ENCODE results near the gene ALKBH5. TPM values are rescaled to one million over a fixed set of nuclear protein-coding genes. Genes with fewer than 3 reads are reported as not detected.

ALKBH5 gene
- total and polyA plus RNA-seq, 2 of the 8 experiments (the other 6 are each of a cell fraction or from before 2014, with no cell fraction given) = 63.7 to 86.4 TPM

DNA sequence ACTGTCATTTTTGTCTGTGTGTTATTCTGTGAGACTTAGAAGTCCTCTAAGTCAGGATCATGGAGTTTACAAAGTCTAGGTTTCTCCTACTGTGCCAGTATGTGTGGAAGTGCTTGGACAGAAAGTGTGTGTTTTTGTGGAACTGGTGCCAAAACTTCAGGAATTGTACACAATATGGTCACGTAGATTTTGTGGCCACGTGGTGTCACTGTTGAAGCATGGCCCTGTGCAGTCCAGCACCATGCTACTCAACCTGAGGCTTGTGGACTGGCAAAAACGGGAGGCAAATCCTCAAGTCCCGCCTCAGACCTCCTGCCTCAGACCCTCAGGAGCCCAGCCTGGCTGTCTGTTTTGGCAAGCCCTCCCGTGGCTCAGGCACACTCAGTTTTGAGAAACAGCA lies 16.7 kb upstream of the ALKBH5 start:
- H3K27ac ChIP-seq (ENCODE audit: low read depth, low read length) = no peak overlapping the region
- no peaks in the 10 kb centered on the region for H3K79me1 ChIP-seq (ENCODE audit: low read depth, low read length)
- no peak overlapping the region for H4K91ac ChIP-seq (replicated peaks; ENCODE audit: insufficient read length, low read length)
- no peaks in the 10 kb centered on the region for H3K9me3 ChIP-seq (ENCODE audit: insufficient read depth in 2 of 2, low read depth in 1 of 2, low read length in 1 of 2)
- H3K27me3 ChIP-seq (replicated peaks in 1 of 4; ENCODE audit: control insufficient read depth in 3 of 4, extremely low read depth in 1 of 4, insufficient read depth in 3 of 4, low read length in 3 of 4) = no peaks in the 10 kb centered on the region
- H2BK5ac ChIP-seq (ENCODE audit: low read depth, low read length) = no peak overlapping the region
- H3K36me3 ChIP-seq (ENCODE audit: control insufficient read depth in 2 of 4, insufficient read depth in 4 of 4, low read length in 3 of 4) = no peaks in the 10 kb centered on the region
- no peak overlapping the region for H2AK5ac ChIP-seq (ENCODE audit: low read depth, low read length)
- no peaks in the 10 kb centered on the region for H4K20me1 ChIP-seq (replicated peaks in 1 of 2; ENCODE audit: control insufficient read depth in 1 of 2, insufficient read depth in 2 of 2, low read length in 2 of 2)
- no peak overlapping the region for H2AFZ ChIP-seq (ENCODE audit: low read length)
- FAIRE-seq (no peak), DNase-seq (ENCODE audit: low read depth in 1 of 2, low spot score in 2 of 2) (no peak)
- H2BK20ac ChIP-seq (ENCODE audit: low read length) = no peak overlapping the region
- H4K5ac ChIP-seq (ENCODE audit: insufficient read length, low read depth, low read length) = no peak overlapping the region
- H3K18ac ChIP-seq (ENCODE audit: extremely low read depth, low read length) = no peak overlapping the region
- H3K9ac ChIP-seq (replicated peaks in 1 of 4; ENCODE audit: extremely low read depth in 1 of 4, low read depth in 3 of 4, low read length in 3 of 4) = no peak overlapping the region
- WGBS, 2 experiments (ENCODE audit: extremely low coverage in 1 of 2, insufficient coverage in 1 of 2, insufficient read length in 1 of 2, insufficient replicate concordance in 2 of 2, low coverage in 1 of 2, low lambda C conversion rate in 2 of 2, missing lambda C conversion rate in 1 of 2) = 84% methylated on average over 5 of the region's 5 CpGs; no CpG with 5 or more reads in 1 of the 2 experiments
- H2BK120ac ChIP-seq (replicated peaks; ENCODE audit: low read depth, low read length) = no peak overlapping the region
- H3K56ac ChIP-seq (replicated peaks; ENCODE audit: insufficient read length, low read depth, low read length) = no peak overlapping the region
- H3K14ac ChIP-seq (ENCODE audit: insufficient read length) = no peak overlapping the region
- 0 out of 2 replicates have a peak overlapping the region, but pooled peaks have one; percentile 27 for H2BK12ac ChIP-seq (ENCODE audit: low read depth, low read length)
- no peak overlapping the region for H3K4me2 ChIP-seq (ENCODE audit: insufficient read depth in 1 of 2, low read depth in 2 of 2, low read length in 2 of 2)
- H3K23me2 ChIP-seq (ENCODE audit: low read depth, low read length) = no peaks in the 10 kb centered on the region
- H3K79me2 ChIP-seq (ENCODE audit: control insufficient read depth in 1 of 2, insufficient read depth in 2 of 2, low read length in 2 of 2) = no peaks in the 10 kb centered on the region
- no peaks in the 10 kb centered on the region; a peak in 1 of 7 replicates for H3K4me1 ChIP-seq (replicated peaks in 1 of 4; ENCODE audit: control insufficient read depth in 3 of 4, insufficient read depth in 4 of 4, low read length in 3 of 4)
- H3K4ac ChIP-seq (replicated peaks; ENCODE audit: insufficient read length, low read depth, low read length) = no peak overlapping the region
- no peak overlapping the region for H3K23ac ChIP-seq (ENCODE audit: insufficient read length)
- POLR2A ChIA-PET (ENCODE audit: partially characterized antibody) = interaction anchor here (3.0 kb wide), 1 partner anchor 17 kb away, joined by 8 read pairs; the partner anchor contains the start of gene ALKBH5
- TF ChIP-seq E2F6 (IDR thresholded peaks at IDR 0.05) (no peak), RAD21 (IDR thresholded peaks at IDR 0.05 in 1 of 2, conservative IDR thresholded peaks at IDR 0.05 in 1 of 2; ENCODE audit: low read depth in 2 of 2, low read length in 2 of 2) (peak; percentile 34 to 54; a peak in 3 of 4 replicates), CTCF (IDR thresholded peaks at IDR 0.05; ENCODE audit: control extremely low read depth in 1 of 3, insufficient read depth in 1 of 3, low read depth in 1 of 3, low read length in 3 of 3) (peak in 2 of 3 experiments; percentile 4 to 14; a peak in 2 of 4 replicates)
- CTCF ChIA-PET (ENCODE audit: partially characterized antibody) = interaction anchor here (1.1 to 3.9 kb wide), 6 partner anchors 9 to 35 kb away, joined by 3 to 26 read pairs (median 4); no protein-coding TSS in a partner anchor
- no peak overlapping the region for H2BK15ac ChIP-seq (ENCODE audit: low read length)
- no peak overlapping the region for H3K4me3 ChIP-seq (ENCODE audit: extremely low read depth in 1 of 4, insufficient read depth in 2 of 4, low read depth in 3 of 4, low read length in 4 of 4)
- no peak overlapping the region for H4K8ac ChIP-seq (ENCODE audit: extremely low read depth, insufficient read depth, low read length)
